K562 (cell line): ENCODE measurements around the gene DNAJC13. TPM values are rescaled to one million over a fixed set of nuclear protein-coding genes. Genes with fewer than 3 reads are reported as not detected.
A peak's percentile ranks its signal among the peaks of the same experiment; 100 is the strongest.

ENCODE experiments used
- ATAC-seq: fragments of 200-7000 bp; cut with Tn5 transposase; 3 replicates; pipeline ENCODE4 v1.9.1; 2020; ENCODE audit warnings: moderate library complexity
- BruUV-seq: library from RNA; stranded (reverse); fragments of 400-500 nt; replicated peaks from 2 replicates; lab custom pipeline; 2021; lab: Mats Ljungman, UMichigan
- CTCF ChIA-PET: fragments of 300-600 bp; formaldehyde crosslinking; extraction: SDS; loops from one replicate; lab custom pipeline; 2021; ENCODE audit warnings: low intra/inter-chr PET ratio; lab: Yijun Ruan, JAX
- POLR2A ChIA-PET: fragments of 300-600, 350-650 bp; sonication (Branson Sonifier 250); formaldehyde crosslinking; extraction: SDS; loops from one replicate; lab custom pipeline; 2021; ENCODE audit warnings: antibody characterized with exemption, inconsistent platforms; lab: Yijun Ruan, JAX
- DNase-seq, 4 experiments: peaks; one replicate each; pipeline versions ENCODE4 v3.0.0 to v3.0.0-alpha.2; 2011 to 2018; ENCODE audit warnings: low spot score in 3 of 4, mixed read lengths in 3 of 4; ENCODE audit errors: extremely low read depth in 1 of 4
- FAIRE-seq: peaks from 2 replicates; lab custom pipeline; 2011; peaks lifted over from hg19 to GRCh38; lab: Jason Lieb, UNC
- H2AFZ ChIP-seq: 2 replicates; pipeline ENCODE4 v1.6.0; 2011; ENCODE audit warnings: low read depth, low read length, control low read depth, inconsistent platforms
- H3K27ac ChIP-seq: fragments of 200-600 bp; 3 replicates; pipeline ENCODE4 v1.8.0; 2011; ENCODE audit warnings: low read depth, mild to moderate bottlenecking, control low read depth, inconsistent platforms, low read length, moderate library complexity, mixed read lengths; ENCODE audit errors: extremely low read depth
- H3K27me3 ChIP-seq, 2 experiments: fragments of 300-600 bp in 1 of 2; 2 replicates in 1 of 2; 3 replicates in 1 of 2; pipeline versions ENCODE4 v1.6.0 to v1.8.0; 2011; ENCODE audit warnings: inconsistent platforms in 2 of 2, low read length in 2 of 2, mild to moderate bottlenecking in 1 of 2, mixed read lengths in 1 of 2, moderate library complexity in 1 of 2; ENCODE audit not compliant: control insufficient read depth in 2 of 2, insufficient read depth in 2 of 2
- H3K36me3 ChIP-seq: fragments of 300-600 bp; 3 replicates; pipeline ENCODE4 v1.8.0; 2011; ENCODE audit warnings: mild to moderate bottlenecking, low read length, inconsistent platforms; ENCODE audit not compliant: control insufficient read depth, insufficient read depth
- H3K4me1 ChIP-seq, 2 experiments: fragments of 200-600 bp in 1 of 2; replicated peaks in 1 of 2; 2 replicates in 1 of 2; 3 replicates in 1 of 2; pipeline versions ENCODE4 v1.5.1 to v1.8.0; 2011; ENCODE audit warnings: inconsistent platforms in 2 of 2, low read length in 2 of 2, mild to moderate bottlenecking in 1 of 2, mixed read lengths in 1 of 2, moderate library complexity in 1 of 2; ENCODE audit not compliant: control insufficient read depth in 2 of 2, insufficient read depth in 2 of 2
- H3K4me2 ChIP-seq: 2 replicates; pipeline ENCODE4 v1.6.1; 2011; ENCODE audit warnings: low read length, control low read depth, inconsistent platforms, mixed read lengths; ENCODE audit not compliant: insufficient read depth
- H3K4me3 ChIP-seq: fragments of 200-600 bp; sonication (generic), shearing (Covaris generic); 2 replicates; pipeline ENCODE4 v1.5.1; 2016; ENCODE audit warnings: control low read depth, inconsistent platforms
- H3K79me2 ChIP-seq: fragments of 200-600 bp; 3 replicates; pipeline ENCODE4 v1.8.0; 2011; ENCODE audit warnings: low read length, inconsistent platforms; ENCODE audit not compliant: control insufficient read depth, insufficient read depth
- H3K9ac ChIP-seq, 2 experiments: 2 replicates each; pipeline versions ENCODE4 v1.6.0 to v1.6.1; 2011; ENCODE audit warnings: low read depth in 2 of 2, low read length in 2 of 2, control low read depth in 1 of 2, inconsistent platforms in 1 of 2, mild to moderate bottlenecking in 1 of 2, mixed read lengths in 1 of 2; ENCODE audit not compliant: insufficient read depth in 1 of 2
- H3K9me1 ChIP-seq: one replicate; pipeline ENCODE4 v1.6.0; 2011; ENCODE audit warnings: inconsistent platforms, mild to moderate bottlenecking, low read length, moderate library complexity; ENCODE audit not compliant: control insufficient read depth, insufficient read depth
- H3K9me3 ChIP-seq: replicated peaks from 2 replicates; pipeline ENCODE4 v1.5.1; 2011; ENCODE audit warnings: low read depth, low read length, inconsistent platforms; ENCODE audit not compliant: control insufficient read depth, insufficient read depth
- H4K20me1 ChIP-seq: replicated peaks from 2 replicates; pipeline ENCODE4 v1.6.1; 2011; ENCODE audit warnings: low read length, inconsistent platforms, mixed read lengths; ENCODE audit not compliant: control insufficient read depth, insufficient read depth
- RAD21 ChIP-seq, 2 experiments: fragments of 250-450 bp in 1 of 2; fragments of 450-650 bp in 1 of 2; sonication (Bioruptor Pico) in 1 of 2; formaldehyde crosslinking in 1 of 2; IDR thresholded peaks in 1 of 2; conservative IDR thresholded peaks in 1 of 2; 2 replicates each; pipeline versions ENCODE4 v1.4.0 to v1.8.0; 2020 to 2022; ENCODE audit warnings: mild to moderate bottlenecking in 2 of 2, moderate library complexity in 1 of 2
- SMC3 ChIP-seq: conservative IDR thresholded peaks from 2 replicates; pipeline ENCODE4 v1.6.1; 2011; ENCODE audit warnings: low read depth, low read length, improper control_type of control experiment; ENCODE audit not compliant: insufficient read depth
- WGBS: fragments of 100-300 bp; shearing (Covaris generic); methylation state at CpG from one replicate; pipeline ENCODE4 v1.1.6; 2016; ENCODE audit warnings: low coverage, mixed read lengths; ENCODE audit not compliant: insufficient coverage; ENCODE audit errors: missing lambda C conversion rate; 5-methylcytosine and 5-hydroxymethylcytosine counted together
- in situ Hi-C: fragments of 300-500 bp; cut with MboI; formaldehyde crosslinking; loops from 4 replicates; pipeline ENCODE4 v1.15.0; 2018; ENCODE audit warnings: inconsistent platforms, mixed read lengths
- intact Hi-C: fragments of 100-400 bp; cut with micrococcal nuclease; formaldehyde crosslinking; loops from 2 replicates; pipeline ENCODE4 v1.14.2; 2022
- polyA plus RNA-seq, 8 experiments: library from polyadenylated mRNA; depleted of rRNA in 4 of 8; stranded (reverse) in 5 of 8; unstranded in 3 of 8; fragments of >200 nt; fragmentation: Nextera tagmentation in 2 of 8; fragmentation: Illumina TruSeq in 1 of 8; extraction: Ambion mirVana in 2 of 8; extraction: Trizol in 1 of 8; gene quantifications; 2 replicates each; pipeline versions ENCODE4 v1.2.1 to v1.2.3, GENCODE V29; 2011 to 2014; ENCODE audit warnings: inconsistent platforms in 1 of 8, missing spikeins in 1 of 8
- total RNA-seq, 7 experiments: library from RNA; depleted of rRNA in 6 of 7; stranded (reverse); fragments of >200 nt in 6 of 7; fragmentation: Illumina TruSeq in 2 of 7; extraction: Trizol in 2 of 7; gene quantifications; 2 replicates each; pipeline versions ENCODE4 v1.2.1 to v1.2.3, GENCODE V29; 2011 to 2021; ENCODE audit warnings: low replicate concordance in 1 of 7
- TF ChIP-seq, protein P1 (sequence below): fragments of 250-450 bp; sonication (Bioruptor Pico); IDR thresholded peaks from 2 replicates; pipeline ENCODE4 v1.5.0; 2021
- TF ChIP-seq, protein P2 (sequence below), 2 experiments: fragments of 450-650 bp; formaldehyde crosslinking in 1 of 2; IDR thresholded peaks; 2 replicates each; pipeline versions ENCODE4 v1.4.0 to v1.6.1; 2014 to 2020; ENCODE audit warnings: mild to moderate bottlenecking in 2 of 2, borderline replicate concordance in 1 of 2, low read depth in 1 of 2
- TF ChIP-seq, protein P3 (sequence below), 3 experiments: IDR thresholded peaks in 2 of 3; conservative IDR thresholded peaks in 1 of 3; 2 replicates each; pipeline ENCODE4 v1.5.1; 2011 to 2012; ENCODE audit warnings: low read length in 3 of 3, mild to moderate bottlenecking in 3 of 3, control low read depth in 2 of 3, improper control_type of control experiment in 1 of 3, inconsistent platforms in 1 of 3, low read depth in 1 of 3, mixed read lengths in 1 of 3, moderate library complexity in 1 of 3; ENCODE audit not compliant: insufficient read depth in 2 of 3

DNAJC13 gene
- total and polyA plus RNA-seq, 9 of the 15 experiments (the other 6 are each of a cell fraction or from before 2014, with no cell fraction given) = 2.9 to 17.1 (median 10.2) TPM

DNA sequence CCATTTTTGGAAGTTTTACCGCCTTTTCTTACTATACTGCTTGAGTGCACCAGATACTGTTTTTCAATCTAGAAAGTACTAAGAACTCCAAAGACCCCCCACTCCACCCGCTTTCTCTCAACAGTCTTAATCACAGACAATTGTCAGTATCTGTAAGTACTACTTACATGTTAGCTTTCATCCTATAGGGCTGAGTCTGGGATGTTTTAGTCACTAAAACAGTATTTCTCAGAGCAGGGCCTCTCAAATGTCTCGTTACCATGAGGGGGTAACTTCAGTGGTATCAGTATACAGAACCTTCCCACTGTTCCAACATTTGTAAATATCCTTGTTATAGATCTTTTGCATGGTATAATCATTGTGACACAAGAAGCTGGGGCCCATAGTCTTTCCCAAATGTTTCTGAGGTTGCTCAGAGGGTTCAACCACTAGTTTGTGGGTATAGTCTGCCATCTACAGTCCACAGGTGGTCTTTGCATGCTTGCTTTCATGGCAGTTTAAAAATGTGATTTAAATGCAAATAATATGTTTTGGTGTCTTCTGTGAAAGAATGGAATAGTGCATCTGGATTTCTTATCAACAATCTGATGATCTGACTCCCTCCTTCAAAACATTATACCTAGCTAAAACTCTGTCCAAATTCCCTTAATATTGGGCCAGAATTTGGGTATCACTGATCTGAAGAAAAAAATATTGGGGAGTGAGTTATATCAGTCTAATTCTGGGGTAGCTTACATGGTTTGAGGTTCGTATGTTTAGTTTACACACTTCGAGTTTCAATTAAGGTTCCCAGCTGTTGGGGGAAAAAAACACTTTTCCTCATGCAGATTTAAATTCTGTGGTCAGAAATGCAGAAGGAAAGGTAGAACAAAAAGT is 18.0 kb upstream of the DNAJC13 start:
- H3K79me2 ChIP-seq = no peaks in the 10 kb centered on the region
- DNase-seq (peak; percentile 35 to 52 (median 43)), ATAC-seq (peak; percentile 74), FAIRE-seq (peak; percentile 82)
- H3K36me3 ChIP-seq = no peaks in the 10 kb centered on the region
- no TSS peak for BruUV-seq
- POLR2A ChIA-PET = no interaction called here
- no peaks in the 10 kb centered on the region for H4K20me1 ChIP-seq
- no peaks in the 10 kb centered on the region for H3K9me3 ChIP-seq
- WGBS = 7% methylated on average over 5 of the region's 5 CpGs
- H3K4me2 ChIP-seq = no peak overlapping the region
- H3K9me1 ChIP-seq = no peaks in the 10 kb centered on the region
- no peak overlapping the region for H3K4me3 ChIP-seq
- H2AFZ ChIP-seq = no peak overlapping the region
- no peak overlapping the region for H3K27ac ChIP-seq
- in situ Hi-C loops (loop anchor here (25.0 kb wide), 1 partner anchor 612 kb away; no protein-coding TSS in a partner anchor), intact Hi-C loops (loop anchor here (1.0 to 10.0 kb wide), 3 partner anchors 47 to 604 kb away; no protein-coding TSS in a partner anchor)
- no peak overlapping the region for H3K9ac ChIP-seq
- H3K4me1 ChIP-seq = peaks cover 0 to 2% of the 10 kb centered on the region in 2 experiments; a peak in 1 of 5 replicates
- H3K27me3 ChIP-seq = peaks cover 0 to 7% of the 10 kb centered on the region in 2 experiments; a peak in 1 of 5 replicates
- CTCF ChIA-PET = interaction anchor here (0.7 to 2.9 kb wide), 5 partner anchors 31 to 146 kb away, joined by 4 to 28 read pairs (median 5); no protein-coding TSS in a partner anchor
- TF ChIP-seq, protein P1, sequence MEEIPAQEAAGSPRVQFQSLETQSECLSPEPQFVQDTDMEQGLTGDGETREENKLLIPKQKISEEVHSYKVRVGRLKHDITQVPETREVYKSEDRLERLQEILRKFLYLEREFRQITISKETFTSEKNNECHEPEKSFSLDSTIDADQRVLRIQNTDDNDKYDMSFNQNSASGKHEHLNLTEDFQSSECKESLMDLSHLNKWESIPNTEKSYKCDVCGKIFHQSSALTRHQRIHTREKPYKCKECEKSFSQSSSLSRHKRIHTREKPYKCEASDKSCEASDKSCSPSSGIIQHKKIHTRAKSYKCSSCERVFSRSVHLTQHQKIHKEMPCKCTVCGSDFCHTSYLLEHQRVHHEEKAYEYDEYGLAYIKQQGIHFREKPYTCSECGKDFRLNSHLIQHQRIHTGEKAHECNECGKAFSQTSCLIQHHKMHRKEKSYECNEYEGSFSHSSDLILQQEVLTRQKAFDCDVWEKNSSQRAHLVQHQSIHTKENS (CRISPR knock-in tag) = no peak
- TF ChIP-seq RAD21 (CRISPR knock-in tag; conservative IDR thresholded peaks at IDR 0.05 in 1 of 2, IDR thresholded peaks at IDR 0.05 in 1 of 2) (peak; percentile 82 to 85), SMC3 (peak; percentile 46; the same call in 1 of the 2 replicates)
- TF ChIP-seq, protein P2, sequence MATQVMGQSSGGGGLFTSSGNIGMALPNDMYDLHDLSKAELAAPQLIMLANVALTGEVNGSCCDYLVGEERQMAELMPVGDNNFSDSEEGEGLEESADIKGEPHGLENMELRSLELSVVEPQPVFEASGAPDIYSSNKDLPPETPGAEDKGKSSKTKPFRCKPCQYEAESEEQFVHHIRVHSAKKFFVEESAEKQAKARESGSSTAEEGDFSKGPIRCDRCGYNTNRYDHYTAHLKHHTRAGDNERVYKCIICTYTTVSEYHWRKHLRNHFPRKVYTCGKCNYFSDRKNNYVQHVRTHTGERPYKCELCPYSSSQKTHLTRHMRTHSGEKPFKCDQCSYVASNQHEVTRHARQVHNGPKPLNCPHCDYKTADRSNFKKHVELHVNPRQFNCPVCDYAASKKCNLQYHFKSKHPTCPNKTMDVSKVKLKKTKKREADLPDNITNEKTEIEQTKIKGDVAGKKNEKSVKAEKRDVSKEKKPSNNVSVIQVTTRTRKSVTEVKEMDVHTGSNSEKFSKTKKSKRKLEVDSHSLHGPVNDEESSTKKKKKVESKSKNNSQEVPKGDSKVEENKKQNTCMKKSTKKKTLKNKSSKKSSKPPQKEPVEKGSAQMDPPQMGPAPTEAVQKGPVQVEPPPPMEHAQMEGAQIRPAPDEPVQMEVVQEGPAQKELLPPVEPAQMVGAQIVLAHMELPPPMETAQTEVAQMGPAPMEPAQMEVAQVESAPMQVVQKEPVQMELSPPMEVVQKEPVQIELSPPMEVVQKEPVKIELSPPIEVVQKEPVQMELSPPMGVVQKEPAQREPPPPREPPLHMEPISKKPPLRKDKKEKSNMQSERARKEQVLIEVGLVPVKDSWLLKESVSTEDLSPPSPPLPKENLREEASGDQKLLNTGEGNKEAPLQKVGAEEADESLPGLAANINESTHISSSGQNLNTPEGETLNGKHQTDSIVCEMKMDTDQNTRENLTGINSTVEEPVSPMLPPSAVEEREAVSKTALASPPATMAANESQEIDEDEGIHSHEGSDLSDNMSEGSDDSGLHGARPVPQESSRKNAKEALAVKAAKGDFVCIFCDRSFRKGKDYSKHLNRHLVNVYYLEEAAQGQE (IDR thresholded peaks at IDR 0.05; ENCODE audit: borderline replicate concordance) = peak; percentile 73; the same call in 1 of the 2 replicates
- TF ChIP-seq, protein P2 (CRISPR knock-in tag; IDR thresholded peaks at IDR 0.05; ENCODE audit: low read depth) = no peak
- TF ChIP-seq, protein P3, sequence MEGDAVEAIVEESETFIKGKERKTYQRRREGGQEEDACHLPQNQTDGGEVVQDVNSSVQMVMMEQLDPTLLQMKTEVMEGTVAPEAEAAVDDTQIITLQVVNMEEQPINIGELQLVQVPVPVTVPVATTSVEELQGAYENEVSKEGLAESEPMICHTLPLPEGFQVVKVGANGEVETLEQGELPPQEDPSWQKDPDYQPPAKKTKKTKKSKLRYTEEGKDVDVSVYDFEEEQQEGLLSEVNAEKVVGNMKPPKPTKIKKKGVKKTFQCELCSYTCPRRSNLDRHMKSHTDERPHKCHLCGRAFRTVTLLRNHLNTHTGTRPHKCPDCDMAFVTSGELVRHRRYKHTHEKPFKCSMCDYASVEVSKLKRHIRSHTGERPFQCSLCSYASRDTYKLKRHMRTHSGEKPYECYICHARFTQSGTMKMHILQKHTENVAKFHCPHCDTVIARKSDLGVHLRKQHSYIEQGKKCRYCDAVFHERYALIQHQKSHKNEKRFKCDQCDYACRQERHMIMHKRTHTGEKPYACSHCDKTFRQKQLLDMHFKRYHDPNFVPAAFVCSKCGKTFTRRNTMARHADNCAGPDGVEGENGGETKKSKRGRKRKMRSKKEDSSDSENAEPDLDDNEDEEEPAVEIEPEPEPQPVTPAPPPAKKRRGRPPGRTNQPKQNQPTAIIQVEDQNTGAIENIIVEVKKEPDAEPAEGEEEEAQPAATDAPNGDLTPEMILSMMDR (IDR thresholded peaks at IDR 0.05 in 2 of 3, conservative IDR thresholded peaks at IDR 0.05 in 1 of 3; ENCODE audit: insufficient read depth in 2 of 3, low read depth in 1 of 3, low read length in 3 of 3) = peak; percentile 64 to 84 (median 66)
